OCI-LY7 (cell line): ENCODE data around the gene REC114. TPM values are rescaled to one million over a fixed set of nuclear protein-coding genes. Genes with fewer than 3 reads are reported as not detected.

Source experiments
- BruUV-seq: library from RNA; stranded (reverse); fragments of 400-500 nt; replicated peaks from 2 replicates; lab custom pipeline; 2021; lab: Mats Ljungman, UMichigan
- CTCF ChIA-PET: fragments of 300-600 bp; sonication (Branson Sonifier 250); formaldehyde crosslinking; loops from one replicate; lab custom pipeline; 2022; ENCODE audit warnings: antibody characterized with exemption; ENCODE audit not compliant: unreplicated experiment; lab: Charles Lee
- POLR2A ChIA-PET: fragments of 300-600 bp; sonication (Branson Sonifier 250); formaldehyde crosslinking; loops from one replicate; lab custom pipeline; 2022; ENCODE audit warnings: antibody characterized with exemption; lab: Charles Lee
- DNase-seq: peaks from one replicate; pipeline ENCODE4 v3.0.0-alpha.2; 2015; ENCODE audit warnings: low spot score
- H2AFZ ChIP-seq: fragments of 200-600 bp; sonication (generic), shearing (Covaris generic); 2 replicates; pipeline ENCODE4 v1.6.1; 2014; ENCODE audit warnings: mild to moderate bottlenecking, antibody characterized with exemption, low read length, moderate library complexity
- H3K27ac ChIP-seq: fragments of 200-600 bp; sonication (generic); 2 replicates; pipeline ENCODE4 v1.5.1; 2014; ENCODE audit warnings: mixed run types, low read depth, mild to moderate bottlenecking, moderate library complexity, low read length, inconsistent platforms; ENCODE audit not compliant: poor library complexity, severe bottlenecking
- H3K36me3 ChIP-seq: fragments of 200-600 bp; sonication (generic); 2 replicates; pipeline ENCODE4 v1.6.1; 2014; ENCODE audit warnings: mild to moderate bottlenecking, antibody characterized with exemption, low read length, moderate library complexity, mixed read lengths; ENCODE audit not compliant: insufficient read depth
- H3K4me1 ChIP-seq: fragments of 200-600 bp; sonication (generic); 2 replicates; pipeline ENCODE4 v1.5.1; 2014; ENCODE audit warnings: mild to moderate bottlenecking, low read length; ENCODE audit not compliant: insufficient read depth, poor library complexity, severe bottlenecking
- H3K4me2 ChIP-seq: fragments of 200-600 bp; sonication (generic); 2 replicates; pipeline ENCODE4 v1.6.1; 2014; ENCODE audit warnings: mild to moderate bottlenecking, low read length
- H3K4me3 ChIP-seq: fragments of 200-600 bp; sonication (generic); 2 replicates; pipeline ENCODE4 v1.5.1; 2014; ENCODE audit warnings: mild to moderate bottlenecking, low read depth, low read length; ENCODE audit not compliant: poor library complexity, severe bottlenecking
- H3K79me2 ChIP-seq: fragments of 200-600 bp; sonication (generic); 2 replicates; pipeline ENCODE4 v1.6.1; 2016; ENCODE audit warnings: low read depth, mild to moderate bottlenecking, low read length, moderate library complexity, mixed read lengths; ENCODE audit not compliant: insufficient read depth
- H3K9me2 ChIP-seq: fragments of 200-600 bp; sonication (generic); 2 replicates; pipeline ENCODE4 v1.6.1; 2016; ENCODE audit warnings: mild to moderate bottlenecking, low read length, mixed read lengths; ENCODE audit not compliant: insufficient read depth
- H3K9me3 ChIP-seq: fragments of 200-600 bp; sonication (generic); 2 replicates; pipeline ENCODE4 v1.6.1; 2014; ENCODE audit warnings: mild to moderate bottlenecking, mixed run types, low read length, mixed read lengths
- H4K20me1 ChIP-seq: fragments of 200-600 bp; sonication (generic); 2 replicates; pipeline ENCODE4 v1.6.1; 2014; ENCODE audit warnings: mild to moderate bottlenecking, antibody characterized with exemption, low read length, moderate library complexity, mixed read lengths; ENCODE audit not compliant: insufficient read depth
- EZH2phosphoT487 ChIP-seq: fragments of 200-600 bp; sonication (generic); IDR thresholded peaks from 2 replicates; pipeline ENCODE4 v1.6.1; 2018; ENCODE audit warnings: low read depth, borderline replicate concordance, mild to moderate bottlenecking, mixed run types, antibody characterized with exemption, low read length, moderate library complexity, mixed read lengths
- intact Hi-C: fragments of 100-400 bp; cut with micrococcal nuclease; formaldehyde crosslinking; loops from one replicate; pipeline ENCODE4 v1.10.0; 2022; ENCODE audit not compliant: unreplicated experiment
- total RNA-seq, 2 experiments: library from RNA; depleted of rRNA in 1 of 2; stranded (reverse); fragments of >200 nt in 1 of 2; shearing (Covaris generic) in 1 of 2; gene quantifications; 2 replicates each; pipeline ENCODE4 v1.2.3, GENCODE V29; 2014 to 2022
- TF ChIP-seq, protein P1 (sequence below): fragments of 200-600 bp; sonication (generic); conservative IDR thresholded peaks from 2 replicates; pipeline ENCODE4 v1.5.1; 2014; ENCODE audit warnings: mild to moderate bottlenecking, antibody characterized with exemption, low read length, moderate library complexity, mixed read lengths

Gene REC114
- total RNA-seq, 2 experiments from 2014 or later: not detected

DNA sequence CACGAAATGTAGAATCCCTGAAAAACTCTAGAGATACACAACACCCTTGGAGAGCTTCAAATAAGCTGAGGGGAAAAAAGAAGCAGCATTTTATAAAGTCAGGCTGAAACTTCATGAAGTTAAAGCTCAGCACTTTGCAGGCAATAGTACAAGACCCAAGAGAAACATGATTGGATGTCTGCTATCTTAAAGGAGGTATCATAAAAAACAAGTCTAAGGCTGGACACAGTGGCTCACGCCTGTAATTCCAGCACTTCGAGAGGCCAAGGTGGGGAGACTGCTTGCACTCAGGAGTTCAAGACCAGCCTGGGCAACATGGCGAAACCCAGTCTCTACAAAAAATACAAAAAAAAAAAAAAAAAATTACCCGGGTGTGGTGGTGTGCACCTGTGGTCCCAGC lies 147.3 kb downstream of the REC114 start:
- no peak overlapping the region for H3K4me3 ChIP-seq
- no peak overlapping the region for H3K27ac ChIP-seq
- H4K20me1 ChIP-seq: peaks cover under 1% of the 10 kb centered on the region; the same call in 1 of the 2 replicates
- DNase-seq: no peak
- no peak overlapping the region for H2AFZ ChIP-seq
- H3K79me2 ChIP-seq: 0 out of 2 replicates have a peak, but pooled peaks cover 6% of the 10 kb centered on the region
- H3K4me1 ChIP-seq: no peaks in the 10 kb centered on the region
- BruUV-seq: no TSS peak
- H3K36me3 ChIP-seq: peaks cover 63% of the 10 kb centered on the region
- H3K4me2 ChIP-seq: no peak overlapping the region
- intact Hi-C loops: no loop called here
- ChIA-PET POLR2A (interaction anchor here (0.7 kb wide), 1 partner anchor 13 kb away, joined by 3 read pairs; no protein-coding TSS in a partner anchor), CTCF (no interaction called here)
- no peak for TF ChIP-seq EZH2phosphoT487
- TF ChIP-seq, protein P1, sequence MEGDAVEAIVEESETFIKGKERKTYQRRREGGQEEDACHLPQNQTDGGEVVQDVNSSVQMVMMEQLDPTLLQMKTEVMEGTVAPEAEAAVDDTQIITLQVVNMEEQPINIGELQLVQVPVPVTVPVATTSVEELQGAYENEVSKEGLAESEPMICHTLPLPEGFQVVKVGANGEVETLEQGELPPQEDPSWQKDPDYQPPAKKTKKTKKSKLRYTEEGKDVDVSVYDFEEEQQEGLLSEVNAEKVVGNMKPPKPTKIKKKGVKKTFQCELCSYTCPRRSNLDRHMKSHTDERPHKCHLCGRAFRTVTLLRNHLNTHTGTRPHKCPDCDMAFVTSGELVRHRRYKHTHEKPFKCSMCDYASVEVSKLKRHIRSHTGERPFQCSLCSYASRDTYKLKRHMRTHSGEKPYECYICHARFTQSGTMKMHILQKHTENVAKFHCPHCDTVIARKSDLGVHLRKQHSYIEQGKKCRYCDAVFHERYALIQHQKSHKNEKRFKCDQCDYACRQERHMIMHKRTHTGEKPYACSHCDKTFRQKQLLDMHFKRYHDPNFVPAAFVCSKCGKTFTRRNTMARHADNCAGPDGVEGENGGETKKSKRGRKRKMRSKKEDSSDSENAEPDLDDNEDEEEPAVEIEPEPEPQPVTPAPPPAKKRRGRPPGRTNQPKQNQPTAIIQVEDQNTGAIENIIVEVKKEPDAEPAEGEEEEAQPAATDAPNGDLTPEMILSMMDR: no peak
- no peaks in the 10 kb centered on the region for H3K9me2 ChIP-seq
- H3K9me3 ChIP-seq: no peaks in the 10 kb centered on the region

DNA sequence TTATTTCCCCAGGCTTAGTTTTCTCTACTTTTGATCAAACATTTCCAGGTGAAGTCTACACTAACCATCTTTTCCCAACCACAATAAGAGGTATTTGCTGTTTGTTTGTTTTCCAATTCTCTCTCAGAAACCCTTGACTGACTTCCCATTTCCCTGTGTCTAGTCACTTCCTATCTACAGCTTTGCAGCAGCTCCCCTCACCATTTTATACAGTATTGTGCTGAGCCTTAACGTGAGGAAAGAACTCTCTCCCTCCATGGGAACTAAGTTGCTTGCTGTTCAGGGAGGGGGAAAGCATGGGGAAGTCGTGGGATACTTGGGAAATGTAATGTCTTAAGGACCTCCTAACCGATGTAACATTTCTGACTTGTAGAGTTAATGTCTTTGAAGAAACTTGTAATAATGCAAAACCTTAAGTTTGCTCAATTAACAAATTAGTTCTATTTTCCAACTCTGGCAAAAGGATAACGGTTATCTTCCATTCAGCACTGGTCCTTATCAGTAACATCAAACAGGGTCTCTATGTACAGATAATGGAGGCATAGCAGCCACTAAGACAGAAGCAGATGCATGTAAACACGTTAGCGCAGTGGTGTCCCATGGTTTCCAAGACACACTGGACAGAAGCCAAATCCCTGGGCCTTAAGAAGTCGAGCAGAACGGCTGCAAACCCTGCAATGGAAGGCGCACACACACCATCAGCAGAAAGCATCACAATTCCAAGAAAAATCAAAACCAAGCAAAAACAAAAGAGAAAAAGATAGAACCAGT lies 150.5 kb downstream of the REC114 start:
- no TSS peak for BruUV-seq
- ChIA-PET CTCF (no interaction called here), POLR2A (interaction anchor here (1.0 kb wide), 1 partner anchor 43 kb away, joined by 4 read pairs; no protein-coding TSS in a partner anchor)
- Histone ChIP-seq H3K9me2 (no peaks in the 10 kb centered on the region), H3K79me2 (peaks cover 15% of the 10 kb centered on the region; the same call in 1 of the 2 replicates), H4K20me1 (peaks cover 15% of the 10 kb centered on the region), H3K9me3 (no peaks in the 10 kb centered on the region), H2AFZ (no peak overlapping the region), H3K36me3 (peaks cover 37% of the 10 kb centered on the region), H3K4me2 (no peak overlapping the region), H3K4me3 (no peak overlapping the region), H3K27ac (no peak overlapping the region), H3K4me1 (no peaks in the 10 kb centered on the region)
- intact Hi-C loops: no loop called here
- no peak for TF ChIP-seq EZH2phosphoT487
- TF ChIP-seq, protein P1: no peak
- no peak for DNase-seq

DNA sequence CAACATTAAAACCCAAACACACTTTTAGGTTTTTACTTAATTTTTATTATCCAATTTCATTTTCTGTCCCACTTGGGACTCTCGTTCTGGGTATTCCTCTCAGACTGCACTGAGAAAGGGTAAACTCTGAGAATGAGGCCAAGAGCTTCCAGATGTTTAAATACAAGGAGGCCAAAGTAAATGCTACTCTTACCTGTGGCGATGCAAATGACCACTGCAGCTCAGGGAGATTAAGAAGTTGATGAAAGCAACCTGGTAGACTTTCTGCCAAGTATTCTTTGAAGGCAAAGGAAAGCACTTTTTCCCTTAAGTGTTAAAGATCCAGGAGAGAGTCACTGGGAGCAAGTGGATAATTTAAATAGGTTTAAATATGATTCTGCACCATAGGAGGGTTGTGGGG lies 151.1 kb downstream of the REC114 start:
- Histone ChIP-seq H3K9me3 (no peaks in the 10 kb centered on the region), H3K27ac (no peak overlapping the region), H3K4me3 (no peak overlapping the region), H3K9me2 (no peaks in the 10 kb centered on the region), H3K4me1 (no peaks in the 10 kb centered on the region), H4K20me1 (peaks cover 16% of the 10 kb centered on the region), H3K36me3 (peaks cover 32% of the 10 kb centered on the region), H2AFZ (no peak overlapping the region), H3K4me2 (no peak overlapping the region), H3K79me2 (peaks cover 18% of the 10 kb centered on the region; the same call in 1 of the 2 replicates)
- TF ChIP-seq EZH2phosphoT487: no peak
- TF ChIP-seq, protein P1: no peak
- no TSS peak for BruUV-seq
- intact Hi-C loops: no loop called here
- ChIA-PET POLR2A (no interaction called here), CTCF (no interaction called here)
- DNase-seq: no peak
